Thyroid gland (tissue), 4 donors: ENCODE results near the gene TMBIM6. TPM values are rescaled to one million over a fixed set of nuclear protein-coding genes. Genes with fewer than 3 reads are reported as not detected.
"Not testable (repeated sequence)": the region's sequence is repeated elsewhere in the genome, so short reads cannot be mapped to it uniquely, and the experiment has no call there.

Source experiments
- DNase-seq, 2 donors: peaks; one replicate each; pipeline ENCODE4 v3.0.0-alpha.2; 2019
- H3K27ac ChIP-seq, 3 donors: fragments of 200-600 bp; sonication (generic); 1 replicate in 2 of 3; 2 replicates in 1 of 3; pipeline ENCODE4 v1.5.1; 2016 to 2019; ENCODE audit warnings: mild to moderate bottlenecking in 1 of 3, moderate library complexity in 1 of 3
- H3K27me3 ChIP-seq: fragments of 200-600 bp; sonication (generic); one replicate; pipeline ENCODE4 v1.5.1; 2019
- H3K36me3 ChIP-seq, 2 donors: fragments of 200-600 bp; sonication (generic); one replicate each; pipeline ENCODE4 v1.5.1; 2016 to 2019
- H3K4me1 ChIP-seq, 2 donors: fragments of 200-600 bp; sonication (generic); one replicate each; pipeline ENCODE4 v1.5.1; 2017 to 2019
- H3K4me3 ChIP-seq, 3 donors: fragments of 200-600 bp; sonication (generic); replicated peaks in 1 of 3; 1 replicate in 2 of 3; 2 replicates in 1 of 3; pipeline ENCODE4 v1.5.1; 2016; ENCODE audit warnings: mild to moderate bottlenecking in 1 of 3
- H3K9me3 ChIP-seq: fragments of 200-600 bp; sonication (generic); one replicate; pipeline ENCODE4 v1.5.1; 2017
- POLR2A ChIP-seq, 2 donors: fragments of 450-650 bp; IDR thresholded peaks; one replicate each; pipeline ENCODE4 v1.6.1; 2017; ENCODE audit warnings: antibody characterized with exemption in 2 of 2, mild to moderate bottlenecking in 2 of 2, moderate library complexity in 1 of 2
- WGBS, 2 donors: methylation state at CpG; one replicate each; pipeline ENCODE4 v1.1.5; 2017; 5-methylcytosine and 5-hydroxymethylcytosine counted together
- intact Hi-C: fragments of 100-400 bp; cut with DNase I; formaldehyde crosslinking; loops from one replicate; pipeline ENCODE4 v1.15.1; 2023
- total RNA-seq, 4 donors: library from RNA; depleted of rRNA; stranded (reverse); fragments of >200 nt; gene quantifications; one replicate each; pipeline ENCODE4 v1.2.3, GENCODE V29; 2016
- TF ChIP-seq, protein P1 (sequence below), 6 experiments: fragments of 200-600 bp in 3 of 6; fragments of 450-650 bp in 3 of 6; sonication (generic) in 3 of 6; IDR thresholded peaks; one replicate each; pipeline ENCODE4 v1.5.1; 2016 to 2019; ENCODE audit warnings: antibody characterized with exemption in 6 of 6, mild to moderate bottlenecking in 2 of 6, inconsistent platforms in 1 of 6, moderate library complexity in 1 of 6

TMBIM6 gene
- total RNA-seq, 4 donors from 2014 or later, result 745 to 1,019 (median 804) TPM

DNA sequence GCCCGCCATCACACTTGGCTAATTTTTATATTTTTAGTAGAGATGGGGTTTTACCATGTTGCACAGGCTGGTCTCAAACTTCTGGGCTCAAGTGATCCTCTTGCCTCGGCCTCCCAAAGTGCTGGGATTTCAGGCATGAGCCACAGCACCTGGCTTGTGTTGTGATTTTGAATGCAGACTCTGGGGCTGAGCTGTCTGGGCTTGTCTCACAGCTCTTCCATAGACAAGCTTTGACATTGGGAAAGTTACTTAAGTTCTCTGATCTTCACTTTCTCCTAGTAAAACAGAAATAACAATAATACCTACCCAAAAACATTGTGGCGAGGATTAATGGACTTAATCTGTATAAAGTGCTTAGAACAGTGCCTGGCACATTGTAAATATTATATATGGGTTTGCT, 36.0 kb downstream of the TMBIM6 start:
- Histone ChIP-seq H3K4me1 (no peaks in the 10 kb centered on the region), H3K9me3 (no peaks in the 10 kb centered on the region), H3K27ac (no peak overlapping the region), H3K27me3 (no peaks in the 10 kb centered on the region), H3K4me3 (no peak overlapping the region), H3K36me3 (no peaks in the 10 kb centered on the region)
- no peak for TF ChIP-seq POLR2A (IDR thresholded peaks at IDR 0.05)
- TF ChIP-seq, protein P1, sequence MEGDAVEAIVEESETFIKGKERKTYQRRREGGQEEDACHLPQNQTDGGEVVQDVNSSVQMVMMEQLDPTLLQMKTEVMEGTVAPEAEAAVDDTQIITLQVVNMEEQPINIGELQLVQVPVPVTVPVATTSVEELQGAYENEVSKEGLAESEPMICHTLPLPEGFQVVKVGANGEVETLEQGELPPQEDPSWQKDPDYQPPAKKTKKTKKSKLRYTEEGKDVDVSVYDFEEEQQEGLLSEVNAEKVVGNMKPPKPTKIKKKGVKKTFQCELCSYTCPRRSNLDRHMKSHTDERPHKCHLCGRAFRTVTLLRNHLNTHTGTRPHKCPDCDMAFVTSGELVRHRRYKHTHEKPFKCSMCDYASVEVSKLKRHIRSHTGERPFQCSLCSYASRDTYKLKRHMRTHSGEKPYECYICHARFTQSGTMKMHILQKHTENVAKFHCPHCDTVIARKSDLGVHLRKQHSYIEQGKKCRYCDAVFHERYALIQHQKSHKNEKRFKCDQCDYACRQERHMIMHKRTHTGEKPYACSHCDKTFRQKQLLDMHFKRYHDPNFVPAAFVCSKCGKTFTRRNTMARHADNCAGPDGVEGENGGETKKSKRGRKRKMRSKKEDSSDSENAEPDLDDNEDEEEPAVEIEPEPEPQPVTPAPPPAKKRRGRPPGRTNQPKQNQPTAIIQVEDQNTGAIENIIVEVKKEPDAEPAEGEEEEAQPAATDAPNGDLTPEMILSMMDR (IDR thresholded peaks at IDR 0.05), result no peak
- DNase-seq, result no peak
- intact Hi-C loops, result loop anchor here (5.0 kb wide), 2 partner anchors 50 to 295 kb away; partner anchors contain the start of gene NCKAP5L
- 95% methylated on average over 3 of the region's 3 CpGs for WGBS, 2 donors

DNA sequence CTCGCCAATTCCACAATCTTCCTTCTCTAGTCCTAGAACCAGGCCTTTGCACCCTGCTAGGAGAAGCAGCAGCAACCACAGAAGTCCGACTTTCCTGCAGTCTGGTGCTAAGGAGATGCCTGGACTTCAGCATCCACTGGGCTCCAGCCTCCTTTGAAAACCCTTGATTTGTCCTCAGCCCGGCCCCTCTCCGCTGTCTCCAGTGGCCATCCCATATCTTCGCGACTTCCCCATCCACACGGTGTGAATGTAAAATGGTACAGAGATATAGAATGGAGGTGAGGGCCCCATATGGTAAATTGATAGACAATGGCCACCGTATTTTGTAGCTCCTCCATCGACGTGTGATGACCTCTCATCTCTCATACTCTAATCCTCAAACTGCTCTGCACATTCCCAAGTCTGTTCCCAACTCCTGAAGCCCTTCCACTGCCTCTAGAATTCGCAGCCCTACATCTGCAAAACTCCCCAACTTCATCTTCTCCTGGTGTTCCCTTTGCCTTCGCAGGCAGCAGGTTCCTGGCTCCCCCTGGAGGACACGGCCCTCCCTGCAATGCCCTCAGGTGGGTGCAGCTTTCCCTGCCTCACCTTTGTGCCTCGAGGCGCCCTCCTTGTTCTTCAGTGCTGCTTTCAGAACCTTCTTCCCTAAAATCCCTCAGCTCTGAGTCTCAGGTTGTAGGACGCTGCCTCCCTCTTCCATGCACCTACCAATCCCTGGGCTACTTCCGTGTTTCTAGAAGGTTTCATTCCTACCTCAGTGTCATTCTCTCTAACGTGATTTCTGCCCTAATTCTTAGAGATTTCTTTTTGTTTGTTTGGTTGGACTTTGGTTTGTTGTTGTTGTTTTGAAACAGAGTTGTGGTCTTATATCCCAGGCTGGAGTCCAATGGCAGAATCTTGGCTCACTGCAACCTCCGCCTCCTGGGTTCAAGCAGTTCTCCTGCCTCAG, 36.7 kb downstream of the TMBIM6 start:
- intact Hi-C loops, result loop anchor here (5.0 kb wide), 2 partner anchors 49 to 294 kb away; partner anchors contain the start of gene NCKAP5L
- WGBS, 2 donors, result 53 to 55% methylated on average over 19 of the region's 19 CpGs
- Histone ChIP-seq H3K4me3 (no peak overlapping the region), H3K9me3 (no peaks in the 10 kb centered on the region), H3K27me3 (no peaks in the 10 kb centered on the region), H3K36me3 (no peaks in the 10 kb centered on the region), H3K27ac (no peak overlapping the region), H3K4me1 (no peaks in the 10 kb centered on the region)
- TF ChIP-seq, protein P1 (IDR thresholded peaks at IDR 0.05), result peak; percentile 53 to 86 (median 72)
- no peak for TF ChIP-seq POLR2A (IDR thresholded peaks at IDR 0.05)
- DNase-seq, result peak; percentile 71 to 76

DNA sequence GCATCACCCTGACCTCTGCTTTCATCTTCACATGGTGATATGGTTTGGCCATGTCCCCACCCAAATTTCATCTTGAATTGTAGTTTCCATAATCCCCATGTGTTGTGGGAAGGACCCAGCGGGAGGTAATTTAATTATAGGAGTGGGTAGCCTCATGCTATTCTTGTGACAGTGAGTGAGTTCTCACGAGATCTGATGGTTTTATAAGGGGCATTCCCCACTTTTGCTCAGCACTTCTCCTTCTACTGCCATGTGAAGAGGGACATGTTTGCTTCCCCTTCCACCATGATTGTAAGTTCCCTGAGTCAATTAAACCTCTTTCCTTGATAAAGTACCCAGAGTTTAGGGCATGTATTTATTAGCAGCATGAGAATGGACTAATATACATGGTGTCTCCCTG, 38.2 kb downstream of the TMBIM6 start:
- no peaks in the 10 kb centered on the region for H3K27me3 ChIP-seq
- peaks cover 0 to 7% of the 10 kb centered on the region in 2 donors for H3K4me1 ChIP-seq
- intact Hi-C loops, result loop anchor here (5.0 kb wide), 2 partner anchors 48 to 293 kb away; partner anchors contain the start of gene NCKAP5L
- 65 to 91% methylated on average over 2 of the region's 2 CpGs for WGBS, 2 donors
- H3K9me3 ChIP-seq, result no peaks in the 10 kb centered on the region
- H3K27ac ChIP-seq, result no peak overlapping the region
- DNase-seq, result no peak
- no peak overlapping the region for H3K4me3 ChIP-seq
- no peak for TF ChIP-seq POLR2A (IDR thresholded peaks at IDR 0.05)
- TF ChIP-seq, protein P1 (IDR thresholded peaks at IDR 0.05), result no peak
- H3K36me3 ChIP-seq, result no peaks in the 10 kb centered on the region

DNA sequence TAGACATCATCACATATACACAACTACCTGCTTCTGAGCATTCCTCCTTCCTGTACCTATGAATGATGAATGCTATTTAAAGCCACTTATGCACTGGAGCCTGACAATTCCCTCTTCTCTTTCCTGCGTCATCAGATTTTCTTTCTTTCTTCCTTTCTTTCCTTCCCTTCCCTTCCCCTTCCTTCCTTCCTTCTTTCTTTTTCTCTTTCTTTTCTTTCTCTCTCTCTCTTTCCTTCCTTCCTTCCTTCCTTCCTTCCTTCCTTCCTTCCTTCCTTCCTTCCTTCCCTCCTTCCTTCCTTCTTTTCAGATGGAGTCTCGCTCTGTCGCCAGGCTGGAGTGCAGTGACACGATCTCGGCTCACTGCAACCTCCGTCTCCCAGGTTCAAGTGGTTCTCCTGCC, 39.6 kb downstream of the TMBIM6 start:
- H3K4me1 ChIP-seq, DNase-seq, H3K27ac ChIP-seq, H3K36me3 ChIP-seq, H3K4me3 ChIP-seq, intact Hi-C loops, H3K9me3 ChIP-seq, H3K27me3 ChIP-seq: not testable (repeated sequence)
- WGBS, 2 donors, result 76 to 84% methylated on average over 6 of the region's 6 CpGs

DNA sequence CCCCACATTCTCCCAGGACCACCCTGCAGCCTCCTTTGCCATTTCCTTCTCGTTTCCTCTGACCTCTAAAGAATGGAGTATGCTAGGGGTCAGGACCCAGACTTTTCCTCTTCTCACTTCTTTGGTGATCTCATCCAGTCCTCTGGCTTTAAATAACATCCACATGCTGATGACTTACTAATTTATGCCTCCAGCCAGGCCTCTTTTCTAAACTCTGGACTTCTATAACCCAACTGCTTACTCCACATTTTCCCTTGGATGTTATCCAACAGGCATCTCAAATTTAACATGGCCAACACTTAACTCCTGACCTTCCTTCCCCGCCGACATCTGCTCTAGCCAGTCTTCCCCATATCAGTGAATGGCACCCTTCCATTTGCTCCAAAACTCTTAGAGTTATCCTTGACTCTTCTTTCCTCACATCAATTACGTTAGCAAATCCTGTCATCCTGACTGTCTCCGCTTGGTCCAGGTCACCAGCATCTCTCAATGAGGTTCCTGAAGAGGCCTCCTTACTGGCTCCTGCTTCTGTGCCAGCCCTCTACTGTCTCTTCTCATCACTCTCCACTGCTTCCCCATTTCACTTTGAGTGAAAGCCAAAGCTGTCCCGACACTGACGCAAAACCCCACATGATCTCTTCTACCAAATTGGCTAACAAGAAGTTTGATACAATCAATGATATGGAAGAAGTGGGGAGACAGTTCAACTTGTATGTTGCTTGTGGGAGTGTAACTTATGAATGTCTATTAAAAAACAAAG, 42.7 kb downstream of the TMBIM6 start:
- Histone ChIP-seq H3K4me3 (no peak overlapping the region), H3K27ac (no peak overlapping the region), H3K9me3 (no peaks in the 10 kb centered on the region), H3K4me1 (peaks cover 0 to 7% of the 10 kb centered on the region in 2 donors), H3K27me3 (no peaks in the 10 kb centered on the region), H3K36me3 (no peaks in the 10 kb centered on the region)
- intact Hi-C loops, result no loop called here
- no peak for TF ChIP-seq POLR2A (IDR thresholded peaks at IDR 0.05)
- TF ChIP-seq, protein P1 (IDR thresholded peaks at IDR 0.05), result no peak
- DNase-seq, result no peak
- 44 to 51% methylated on average over 7 of the region's 7 CpGs for WGBS, 2 donors
